Memory B cell (primary cell): ENCODE data around the gene TTLL11.
A peak's percentile ranks its signal among the peaks of the same experiment; 100 is the strongest.

Source experiments
- ATAC-seq: fragments of 150-1000 bp; cut with Tn5 transposase; 2 replicates; pipeline ENCODE4 v1.10.0; 2021; ENCODE audit warnings: low read depth, mild to moderate bottlenecking, moderate library complexity
- DNase-seq, 2 donors: peaks; one replicate each; pipeline ENCODE4 v3.0.0; 2022; ENCODE audit warnings: low spot score in 2 of 2
- H3K27ac Mint-ChIP-seq: one replicate; pipeline ENCODE4 v1.8.0; 2022; ENCODE audit warnings: mild to moderate bottlenecking, moderate library complexity, mixed read lengths
- H3K27me3 Mint-ChIP-seq: one replicate; pipeline ENCODE4 v1.8.0; 2022; ENCODE audit warnings: mixed read lengths
- H3K36me3 Mint-ChIP-seq: one replicate; pipeline ENCODE4 v1.8.0; 2022; ENCODE audit warnings: mild to moderate bottlenecking, mixed read lengths
- H3K4me1 Mint-ChIP-seq: one replicate; pipeline ENCODE4 v1.8.0; 2022; ENCODE audit warnings: mixed read lengths
- H3K4me3 Mint-ChIP-seq: one replicate; pipeline ENCODE4 v1.8.0; 2022; ENCODE audit warnings: mild to moderate bottlenecking, moderate library complexity, mixed read lengths
- H3K9me3 Mint-ChIP-seq: one replicate; pipeline ENCODE4 v1.8.0; 2022; ENCODE audit warnings: mixed read lengths

The TTLL11 gene

GRCh38 chr9:121950441-121950840 lies 142.7 kb downstream of the TTLL11 start:
- H3K4me1 Mint-ChIP-seq, result peaks cover 23% of the 10 kb centered on the region
- H3K36me3 Mint-ChIP-seq, result peaks cover 4% of the 10 kb centered on the region
- ATAC-seq (no peak), DNase-seq (no peak)
- H3K4me3 Mint-ChIP-seq, result no peak overlapping the region
- no peaks in the 10 kb centered on the region for H3K9me3 Mint-ChIP-seq
- no peaks in the 10 kb centered on the region for H3K27me3 Mint-ChIP-seq
- no peak overlapping the region for H3K27ac Mint-ChIP-seq

- DNase-seq (no peak), ATAC-seq (no peak)
- Mint-ChIP-seq H3K4me1 (peaks cover 25% of the 10 kb centered on the region), H3K9me3 (no peaks in the 10 kb centered on the region), H3K27me3 (no peaks in the 10 kb centered on the region), H3K4me3 (no peak overlapping the region), H3K36me3 (peaks cover 4% of the 10 kb centered on the region), H3K27ac (no peak overlapping the region)
These were observed 143.3 kb downstream of the TTLL11 start for GRCh38 chr9:121949766-121950165.

DNA sequence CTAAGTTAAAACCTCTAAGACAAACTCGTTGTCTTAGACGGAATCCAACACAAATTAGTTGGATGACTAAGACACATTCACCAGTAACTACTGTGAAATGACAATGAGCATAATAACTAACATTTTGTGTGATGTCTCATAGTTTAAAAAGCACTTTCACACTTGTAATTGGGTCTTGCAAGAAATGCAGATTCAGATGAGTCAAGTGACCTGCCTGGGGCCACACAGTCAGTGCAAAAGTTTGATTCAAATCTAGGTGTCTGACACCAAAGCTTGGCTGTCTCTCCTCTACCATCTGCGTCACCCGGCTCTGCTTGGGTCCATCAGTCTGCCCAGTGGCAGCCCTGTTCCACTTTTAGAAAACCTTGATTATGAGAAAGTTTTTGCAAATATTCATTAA lies 143.7 kb downstream of the TTLL11 start:
- H3K4me1 Mint-ChIP-seq, result peaks cover 25% of the 10 kb centered on the region
- H3K9me3 Mint-ChIP-seq, result no peaks in the 10 kb centered on the region
- no peak overlapping the region for H3K27ac Mint-ChIP-seq
- no peaks in the 10 kb centered on the region for H3K27me3 Mint-ChIP-seq
- no peak overlapping the region for H3K4me3 Mint-ChIP-seq
- no peak for DNase-seq
- no peak for ATAC-seq
- H3K36me3 Mint-ChIP-seq, result peaks cover 4% of the 10 kb centered on the region

DNA sequence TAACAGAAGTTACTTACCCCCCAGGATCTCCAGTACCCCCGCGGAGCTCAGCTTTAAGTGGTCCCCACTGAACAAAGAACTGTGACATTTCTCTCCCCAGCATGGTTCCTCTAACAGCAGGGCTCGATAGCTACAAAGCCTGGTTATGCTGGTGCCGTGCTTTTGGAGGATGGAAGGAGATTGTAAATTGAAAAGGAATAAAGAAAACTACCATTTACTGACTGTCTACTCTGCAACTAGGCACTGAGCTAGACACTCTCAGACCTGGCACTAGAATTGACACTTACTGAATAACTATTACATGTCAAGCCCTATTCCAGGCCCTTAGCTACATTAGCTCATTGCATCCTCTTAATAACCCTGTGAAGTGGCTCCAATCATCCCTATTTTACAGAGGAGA lies 145.3 kb downstream of the TTLL11 start:
- no peak overlapping the region for H3K4me3 Mint-ChIP-seq
- H3K27ac Mint-ChIP-seq, result no peak overlapping the region
- DNase-seq (no peak), ATAC-seq (no peak)
- H3K4me1 Mint-ChIP-seq, result peaks cover 34% of the 10 kb centered on the region
- H3K36me3 Mint-ChIP-seq, result peaks cover 4% of the 10 kb centered on the region
- no peaks in the 10 kb centered on the region for H3K27me3 Mint-ChIP-seq
- no peaks in the 10 kb centered on the region for H3K9me3 Mint-ChIP-seq

- peaks cover 4% of the 10 kb centered on the region for H3K36me3 Mint-ChIP-seq
- H3K9me3 Mint-ChIP-seq, result no peaks in the 10 kb centered on the region
- H3K4me1 Mint-ChIP-seq, result peaks cover 35% of the 10 kb centered on the region
- peak overlapping the region; percentile 6 for H3K27ac Mint-ChIP-seq
- peak; percentile 33 for ATAC-seq
- peak overlapping the region; percentile 63 for H3K4me3 Mint-ChIP-seq
- no peaks in the 10 kb centered on the region for H3K27me3 Mint-ChIP-seq
- DNase-seq, result no peak
These were observed 146.6 kb downstream of the TTLL11 start for GRCh38 chr9:121946465-121946864.

GRCh38 chr9:121945849-121946248 lies 147.3 kb downstream of the TTLL11 start:
- no peak for ATAC-seq
- Mint-ChIP-seq H3K36me3 (peaks cover 4% of the 10 kb centered on the region), H3K4me1 (peaks cover 35% of the 10 kb centered on the region), H3K27me3 (no peaks in the 10 kb centered on the region), H3K9me3 (no peaks in the 10 kb centered on the region), H3K27ac (peak overlapping the region; percentile 6), H3K4me3 (peak overlapping the region; percentile 63)
- no peak for DNase-seq

DNA sequence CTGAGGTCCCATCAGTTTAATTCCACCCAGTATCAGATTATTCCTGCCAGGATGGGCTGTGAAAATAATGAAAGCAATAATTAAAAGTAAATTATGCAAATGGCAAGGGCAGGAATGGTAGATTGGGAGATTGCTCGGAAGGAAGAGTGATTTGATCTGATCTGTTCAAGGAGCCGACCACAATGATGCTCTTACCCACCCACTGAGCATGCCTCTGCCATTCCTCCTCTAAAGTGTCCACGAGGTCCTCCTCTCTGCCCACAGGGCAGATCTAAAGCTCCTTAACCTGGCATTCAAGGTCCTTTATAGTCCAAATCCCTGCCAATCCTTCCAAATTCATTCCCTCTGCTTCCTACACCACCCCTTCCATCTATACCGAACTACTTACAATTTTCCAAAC lies 147.8 kb downstream of the TTLL11 start:
- peaks cover 35% of the 10 kb centered on the region for H3K4me1 Mint-ChIP-seq
- DNase-seq (no peak), ATAC-seq (no peak)
- H3K9me3 Mint-ChIP-seq, result no peaks in the 10 kb centered on the region
- peak overlapping the region; percentile 6 for H3K27ac Mint-ChIP-seq
- H3K27me3 Mint-ChIP-seq, result no peaks in the 10 kb centered on the region
- H3K4me3 Mint-ChIP-seq, result no peak overlapping the region
- H3K36me3 Mint-ChIP-seq, result peaks cover 4% of the 10 kb centered on the region

DNA sequence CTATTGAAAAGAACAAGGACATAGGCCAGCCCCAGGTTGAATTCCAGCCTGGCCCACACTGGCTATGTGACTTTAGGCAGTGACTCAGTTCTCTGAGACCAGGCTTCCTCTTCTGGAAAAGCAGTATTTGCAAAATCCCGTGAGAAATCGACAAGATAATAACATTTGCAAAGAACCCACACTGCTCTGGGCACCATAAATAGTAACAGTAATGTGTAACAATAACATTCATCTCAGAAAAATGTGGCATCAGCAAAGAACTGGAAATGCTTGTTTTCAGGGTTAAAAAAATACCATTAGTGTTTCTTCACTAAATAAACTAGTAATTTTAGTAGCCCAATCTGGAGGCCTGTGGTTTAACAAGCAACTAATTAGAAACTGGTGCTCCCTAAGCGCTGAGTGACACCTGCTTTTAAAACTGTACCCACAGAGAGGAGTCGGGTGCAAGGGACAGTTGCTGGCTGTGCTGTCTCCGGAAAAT lies 148.4 kb downstream of the TTLL11 start:
- Mint-ChIP-seq H3K27ac (no peak overlapping the region), H3K4me1 (peaks cover 32% of the 10 kb centered on the region), H3K27me3 (no peaks in the 10 kb centered on the region), H3K9me3 (no peaks in the 10 kb centered on the region), H3K4me3 (no peak overlapping the region), H3K36me3 (peaks cover 1% of the 10 kb centered on the region)
- DNase-seq (no peak), ATAC-seq (no peak)

DNA sequence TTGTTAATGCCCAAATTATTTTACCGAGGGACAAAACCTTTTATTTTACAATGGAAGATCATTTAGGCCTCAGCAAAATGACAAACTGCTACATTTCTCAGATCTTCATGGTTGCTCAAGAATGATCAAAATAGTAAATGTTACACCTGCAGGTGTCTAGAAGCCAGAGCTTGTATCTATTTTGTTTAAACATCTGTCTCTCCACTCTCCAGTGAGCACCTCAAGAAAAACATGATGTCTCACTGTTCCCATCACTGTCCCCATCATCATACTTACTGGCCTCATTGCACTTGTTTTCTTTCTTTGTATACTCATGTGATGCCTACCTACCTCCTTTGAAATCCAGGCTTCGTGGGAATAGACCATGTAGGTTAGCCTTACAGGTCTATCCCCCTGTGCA lies 149.6 kb downstream of the TTLL11 start:
- ATAC-seq, result peak; percentile 77
- H3K4me3 Mint-ChIP-seq, result peak overlapping the region; percentile 25
- no peak overlapping the region for H3K27ac Mint-ChIP-seq

DNA sequence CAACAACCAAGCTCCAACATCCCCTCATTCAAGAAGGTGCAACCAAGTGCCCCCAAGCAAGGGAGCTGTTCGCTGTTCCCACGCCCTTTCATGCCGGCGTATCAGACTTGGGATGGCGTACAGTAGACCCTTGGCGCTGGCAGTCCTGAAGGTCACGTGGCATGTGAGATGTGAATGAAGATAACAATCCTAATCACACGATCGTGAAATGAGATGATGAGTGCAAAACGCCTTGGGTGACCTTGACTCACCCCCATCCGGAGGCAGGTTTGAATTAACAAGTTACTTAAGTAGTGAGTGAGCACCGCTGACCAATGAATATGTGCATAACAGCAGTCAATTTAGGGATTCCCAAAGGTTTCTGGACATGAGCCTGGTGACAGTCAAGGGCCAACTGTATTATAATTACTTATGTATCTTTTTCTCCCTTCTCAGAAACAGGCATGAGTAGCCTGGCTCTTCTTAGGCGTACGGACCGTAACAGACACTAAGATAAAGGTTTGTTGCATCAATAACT lies 150.2 kb downstream of the TTLL11 start:
- H3K4me3 Mint-ChIP-seq, result peak overlapping the region; percentile 25
- H3K27ac Mint-ChIP-seq, result no peak overlapping the region
- H3K4me1 Mint-ChIP-seq, result peaks cover 35% of the 10 kb centered on the region
- ATAC-seq (peak; percentile 16), DNase-seq (no peak)
- no peaks in the 10 kb centered on the region for H3K27me3 Mint-ChIP-seq
- no peaks in the 10 kb centered on the region for H3K9me3 Mint-ChIP-seq
- no peaks in the 10 kb centered on the region for H3K36me3 Mint-ChIP-seq

More for the DNA sequence above, 149.6 kb downstream of the TTLL11 start:
- Mint-ChIP-seq H3K9me3 (no peaks in the 10 kb centered on the region), H3K27me3 (no peaks in the 10 kb centered on the region), H3K36me3 (no peaks in the 10 kb centered on the region), H3K4me1 (peaks cover 36% of the 10 kb centered on the region)
- no peak for DNase-seq

DNA sequence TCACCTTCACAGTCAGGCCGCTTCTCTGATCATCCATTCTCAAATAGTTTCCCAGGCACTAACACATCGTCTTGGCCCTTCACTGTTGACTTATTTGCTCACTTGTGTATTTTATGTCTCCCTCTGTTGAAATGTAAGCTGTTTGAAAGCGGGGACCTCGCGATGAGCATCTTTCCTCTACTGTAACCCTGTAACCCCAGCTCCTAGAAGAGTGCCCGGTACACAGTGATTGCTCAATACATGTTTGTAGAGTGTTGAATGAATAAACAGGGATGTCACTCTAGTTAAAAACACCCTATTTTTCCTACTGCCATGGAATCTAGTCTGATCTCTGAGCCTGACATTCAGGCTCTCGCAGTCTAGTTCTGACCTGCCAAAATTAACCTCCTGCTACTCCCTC lies 150.8 kb downstream of the TTLL11 start:
- H3K27me3 Mint-ChIP-seq, result no peaks in the 10 kb centered on the region
- no peak for ATAC-seq
- no peaks in the 10 kb centered on the region for H3K36me3 Mint-ChIP-seq
- no peak overlapping the region for H3K27ac Mint-ChIP-seq
- H3K4me3 Mint-ChIP-seq, result no peak overlapping the region
- H3K9me3 Mint-ChIP-seq, result no peaks in the 10 kb centered on the region
- H3K4me1 Mint-ChIP-seq, result peaks cover 33% of the 10 kb centered on the region
- no peak for DNase-seq

GRCh38 chr9:121939643-121940042 lies 153.5 kb downstream of the TTLL11 start:
- Mint-ChIP-seq H3K27ac (no peak overlapping the region), H3K27me3 (no peaks in the 10 kb centered on the region), H3K4me3 (peak overlapping the region; percentile 45), H3K9me3 (no peaks in the 10 kb centered on the region), H3K4me1 (peaks cover 15% of the 10 kb centered on the region), H3K36me3 (peaks cover 2% of the 10 kb centered on the region)
- DNase-seq (no peak), ATAC-seq (peak; percentile 50)

DNA sequence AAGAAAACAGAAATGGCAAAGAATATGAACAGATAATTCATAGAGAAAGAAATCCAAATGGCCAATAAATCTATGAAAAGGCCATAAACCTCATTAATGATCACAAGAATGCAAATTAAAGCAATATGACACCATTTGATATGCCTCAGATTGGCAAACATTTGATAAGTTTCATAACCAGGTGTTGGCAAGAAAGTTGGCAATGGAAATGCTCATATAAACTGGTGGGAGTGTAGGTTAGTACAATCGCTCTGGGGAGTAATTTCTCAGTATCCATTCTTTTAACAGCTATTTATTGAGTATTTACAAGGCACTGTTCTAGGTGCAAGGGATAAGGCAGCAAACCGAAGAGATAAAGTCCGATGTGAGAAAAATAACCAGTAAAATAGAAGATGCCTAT lies 154.5 kb downstream of the TTLL11 start:
- Mint-ChIP-seq H3K36me3 (peaks cover 2% of the 10 kb centered on the region), H3K4me1 (peaks cover 10% of the 10 kb centered on the region), H3K4me3 (no peak overlapping the region), H3K27ac (no peak overlapping the region), H3K9me3 (no peaks in the 10 kb centered on the region), H3K27me3 (no peaks in the 10 kb centered on the region)
- DNase-seq (no peak), ATAC-seq (no peak)

DNA sequence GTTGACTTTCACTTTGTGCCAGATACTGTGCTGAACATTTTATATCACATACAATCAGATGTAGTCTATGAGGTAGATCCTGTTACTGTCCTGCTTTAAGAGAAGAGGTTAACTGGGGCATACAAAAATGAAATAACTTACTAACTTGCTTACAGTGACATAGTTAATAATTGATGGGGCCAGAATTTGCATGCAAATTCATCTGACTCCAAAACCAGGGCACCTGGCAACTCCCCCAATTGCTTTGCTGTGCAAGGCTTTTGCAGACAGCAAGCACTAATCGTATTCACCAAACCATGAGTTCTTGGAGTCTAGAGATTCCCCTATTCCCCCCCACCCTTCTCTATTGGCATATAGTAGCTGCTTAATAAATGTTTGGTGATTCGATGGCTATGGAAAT lies 155.9 kb downstream of the TTLL11 start:
- DNase-seq (no peak), ATAC-seq (no peak)
- Mint-ChIP-seq H3K27ac (no peak overlapping the region), H3K4me1 (peaks cover 5% of the 10 kb centered on the region), H3K27me3 (no peaks in the 10 kb centered on the region), H3K9me3 (no peaks in the 10 kb centered on the region), H3K36me3 (peaks cover 2% of the 10 kb centered on the region), H3K4me3 (no peak overlapping the region)

GRCh38 chr9:121935739-121936138 lies 157.4 kb downstream of the TTLL11 start:
- no peaks in the 10 kb centered on the region for H3K27me3 Mint-ChIP-seq
- no peak for ATAC-seq
- H3K9me3 Mint-ChIP-seq, result no peaks in the 10 kb centered on the region
- peaks cover 5% of the 10 kb centered on the region for H3K4me1 Mint-ChIP-seq
- DNase-seq, result no peak
- no peak overlapping the region for H3K4me3 Mint-ChIP-seq
- H3K36me3 Mint-ChIP-seq, result peaks cover 2% of the 10 kb centered on the region
- H3K27ac Mint-ChIP-seq, result no peak overlapping the region
